ENCODE results near the gene BAHCC1.
"Not testable (repeated sequence)": the region's sequence is repeated elsewhere in the genome, so short reads cannot be mapped to it uniquely, and the experiment has no call there.

BAHCC1 gene

GRCh38 chr17:81419886-81420768, 24.9 kb downstream of the BAHCC1 start:
- in situ Hi-C loops (cut with MboI; ENCODE audit: low pct_unique_long_range_greater_than_20kb, low sequenced_read_pairs) = no loop called here

GRCh38 chr17:81420769-81421462, 25.7 kb downstream of the BAHCC1 start:
- in situ Hi-C loops (cut with MboI; ENCODE audit: low pct_unique_long_range_greater_than_20kb, low sequenced_read_pairs) = no loop called here
- no peak for DNase-seq

More at GRCh38 chr17:81419886-81420768, 24.9 kb downstream of the BAHCC1 start:
- DNase-seq = no peak

- DNase-seq = no peak
- in situ Hi-C loops (cut with MboI; ENCODE audit: low pct_unique_long_range_greater_than_20kb, low sequenced_read_pairs) = no loop called here
These were observed 27.8 kb downstream of the BAHCC1 start for GRCh38 chr17:81422776-81423697.

GRCh38 chr17:81423698-81424071, 28.4 kb downstream of the BAHCC1 start:
- in situ Hi-C loops (cut with MboI; ENCODE audit: low pct_unique_long_range_greater_than_20kb, low sequenced_read_pairs) = no loop called here
- no peak for DNase-seq

- no peak for DNase-seq
- in situ Hi-C loops (cut with MboI; ENCODE audit: low pct_unique_long_range_greater_than_20kb, low sequenced_read_pairs) = no loop called here
These were observed 29.1 kb downstream of the BAHCC1 start for GRCh38 chr17:81424151-81425017.

- in situ Hi-C loops (cut with MboI; ENCODE audit: low pct_unique_long_range_greater_than_20kb, low sequenced_read_pairs) = not testable (repeated sequence)
These were observed 29.8 kb downstream of the BAHCC1 start for GRCh38 chr17:81425041-81425440.

GRCh38 chr17:81425716-81426392, 30.6 kb downstream of the BAHCC1 start:
- DNase-seq; in situ Hi-C loops (cut with MboI; ENCODE audit: low pct_unique_long_range_greater_than_20kb, low sequenced_read_pairs): not testable (repeated sequence)

More at GRCh38 chr17:81425041-81425440, 29.8 kb downstream of the BAHCC1 start:
- DNase-seq = not testable (repeated sequence)

- in situ Hi-C loops (cut with MboI; ENCODE audit: low pct_unique_long_range_greater_than_20kb, low sequenced_read_pairs) = no loop called here
- no peak for DNase-seq
These were observed 31.3 kb downstream of the BAHCC1 start for GRCh38 chr17:81426393-81427172.

GRCh38 chr17:81427173-81428120, 32.2 kb downstream of the BAHCC1 start:
- in situ Hi-C loops (cut with MboI; ENCODE audit: low pct_unique_long_range_greater_than_20kb, low sequenced_read_pairs) = no loop called here
- DNase-seq = no peak

- no peak for DNase-seq
- in situ Hi-C loops (cut with MboI; ENCODE audit: low pct_unique_long_range_greater_than_20kb, low sequenced_read_pairs) = no loop called here
These were observed 32.9 kb downstream of the BAHCC1 start for GRCh38 chr17:81428121-81428515.

- no peak for DNase-seq
- in situ Hi-C loops (cut with MboI; ENCODE audit: low pct_unique_long_range_greater_than_20kb, low sequenced_read_pairs) = no loop called here
These were observed 33.3 kb downstream of the BAHCC1 start for GRCh38 chr17:81428516-81428915.

- DNase-seq = no peak
- in situ Hi-C loops (cut with MboI; ENCODE audit: low pct_unique_long_range_greater_than_20kb, low sequenced_read_pairs) = no loop called here
These were observed 33.9 kb downstream of the BAHCC1 start for GRCh38 chr17:81428948-81429774.

GRCh38 chr17:81429821-81430551, 34.7 kb downstream of the BAHCC1 start:
- no peak for DNase-seq

GRCh38 chr17:81431545-81432482, 36.6 kb downstream of the BAHCC1 start:
- in situ Hi-C loops (cut with MboI; ENCODE audit: low pct_unique_long_range_greater_than_20kb, low sequenced_read_pairs) = no loop called here

More at GRCh38 chr17:81429821-81430551, 34.7 kb downstream of the BAHCC1 start:
- in situ Hi-C loops (cut with MboI; ENCODE audit: low pct_unique_long_range_greater_than_20kb, low sequenced_read_pairs) = no loop called here

More at GRCh38 chr17:81431545-81432482, 36.6 kb downstream of the BAHCC1 start:
- DNase-seq = no peak

All from KBM-7 (cell line).